Right cardiac atrium (tissue), 5 donors: ENCODE measurements around the gene BTBD2. TPM values are rescaled to one million over a fixed set of nuclear protein-coding genes. Genes with fewer than 3 reads are reported as not detected.

Experiments used
- ATAC-seq, 2 donors: fragments of 200-7000 bp; cut with Tn5 transposase; one replicate each; pipeline versions ENCODE4 v1.8.0 to v1.9.1; 2020; ENCODE audit warnings: moderate library complexity in 2 of 2, mild to moderate bottlenecking in 1 of 2
- DNase-seq, 3 donors: peaks; one replicate each; pipeline ENCODE4 v3.0.0-alpha.2; 2020
- H3K27ac ChIP-seq: one replicate; pipeline ENCODE4 v1.5.1; 2013; ENCODE audit warnings: mild to moderate bottlenecking, low read length, control low read depth, moderate library complexity
- H3K27me3 ChIP-seq: one replicate; pipeline ENCODE4 v1.6.1; 2013; ENCODE audit not compliant: control insufficient read depth, insufficient read depth
- H3K4me1 ChIP-seq: one replicate; pipeline ENCODE4 v1.6.1; 2013; ENCODE audit warnings: low read length; ENCODE audit not compliant: control insufficient read depth, insufficient read depth
- H3K4me3 ChIP-seq: one replicate; pipeline ENCODE4 v1.5.1; 2013; ENCODE audit warnings: low read length, control low read depth
- H3K9me3 ChIP-seq: one replicate; pipeline ENCODE4 v1.6.1; 2013; ENCODE audit warnings: low read length; ENCODE audit not compliant: control insufficient read depth
- WGBS: extraction: QIAGEN DNeasy Blood & Tissue Kit; methylation state at CpG from one replicate; pipeline ENCODE4 v1.1.7; 2013; 5-methylcytosine and 5-hydroxymethylcytosine counted together
- intact Hi-C, 4 donors: fragments of 100-400 bp; cut with DNase I; formaldehyde crosslinking; loops; one replicate each; pipeline versions ENCODE4 v1.11.0 to v1.14.0; 2022 to 2023
- polyA plus RNA-seq: library from polyadenylated mRNA; stranded (reverse); fragments of 200-250 nt; gene quantifications from one replicate; pipeline ENCODE4 v1.2.3, GENCODE V29; 2013
- total RNA-seq, 4 donors: library from RNA; stranded (reverse); fragmentation: NEBNext Ultra II Directional; extraction: Animal tissue kit (Norgen Biotek cat#: 25700); gene quantifications; one replicate each; pipeline ENCODE4 v1.2.1, GENCODE V29; 2021
- donor health status: healthy with polysubstance abuse.
- donor health status: DM: no; HTN: yes; CAD: no.
- donor health status: DM: no; HTN: no; CAD: no.
- donor health status: DM: no; HTN: yes; CAD: no; lungs with severe emphysema.
- donor health status: DM: yes; HTN: yes; CAD: no.

The BTBD2 gene
- total and polyA plus RNA-seq, 5 donors = 39.3 to 68.4 (median 61.5) TPM

GRCh38 chr19:2050349-2050990, 35.0 kb upstream of the BTBD2 start:
- intact Hi-C loops = no loop called here
- Histone ChIP-seq H3K9me3 (no peaks in the 10 kb centered on the region), H3K27ac (peak overlapping the region; percentile 84), H3K27me3 (no peaks in the 10 kb centered on the region), H3K4me3 (peak overlapping the region; percentile 79), H3K4me1 (peaks cover 20% of the 10 kb centered on the region)
- ATAC-seq = peak; percentile 1 to 4
- WGBS = 1% methylated on average over 49 of the region's 49 CpGs
- peak in 2 of 3 donors; percentile 33 to 70 for DNase-seq

- no peaks in the 10 kb centered on the region for H3K9me3 ChIP-seq
- peak overlapping the region; percentile 79 for H3K4me3 ChIP-seq
- H3K27ac ChIP-seq = peak overlapping the region; percentile 84
- no peaks in the 10 kb centered on the region for H3K27me3 ChIP-seq
- under 1% methylated on average over 16 of the region's 16 CpGs for WGBS
- ATAC-seq (peak; percentile 56 to 65), DNase-seq (peak; percentile 76 to 91 (median 89))
- intact Hi-C loops = no loop called here
- H3K4me1 ChIP-seq = peaks cover 20% of the 10 kb centered on the region
These were observed 34.3 kb upstream of the BTBD2 start for GRCh38 chr19:2049741-2050348.

DNA sequence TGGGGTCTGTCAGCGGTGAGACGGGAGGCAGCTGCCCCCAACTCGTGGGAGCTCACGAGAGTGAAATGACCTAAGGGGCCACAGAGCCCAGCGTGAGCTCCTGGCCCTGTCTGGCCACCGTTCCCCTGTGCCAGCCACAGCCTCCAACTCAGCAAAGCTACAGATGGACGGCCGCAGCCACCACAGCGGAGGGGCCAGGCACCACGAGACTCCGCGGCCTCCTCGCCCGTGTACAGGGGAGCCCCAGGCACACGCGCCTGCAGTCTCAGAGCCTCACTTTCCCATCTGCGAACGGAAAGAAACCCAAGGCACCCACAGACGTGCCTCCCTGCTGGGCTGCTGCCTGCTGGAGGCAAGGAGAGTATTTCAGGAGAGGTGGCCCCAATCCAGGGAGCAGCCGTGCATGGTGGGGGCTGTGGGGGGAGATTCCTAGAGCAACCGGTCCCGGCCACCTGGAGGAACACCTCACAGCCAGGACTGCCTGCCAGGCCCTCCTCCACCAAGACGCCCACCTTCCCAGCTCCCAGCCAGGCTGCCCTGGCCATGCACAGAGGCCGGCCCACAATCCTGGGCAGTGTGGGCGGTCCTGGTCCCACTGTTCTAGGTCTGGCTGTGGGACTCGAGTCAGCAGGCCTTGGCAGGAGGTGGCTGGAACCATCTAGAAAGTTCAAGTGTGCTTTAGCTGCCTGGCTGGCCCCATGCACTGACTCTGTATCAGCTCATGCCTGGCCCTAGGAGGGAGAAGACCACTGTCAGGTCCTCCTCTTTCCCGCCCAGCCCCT, 33.6 kb upstream of the BTBD2 start:
- no peaks in the 10 kb centered on the region for H3K27me3 ChIP-seq
- intact Hi-C loops = no loop called here
- peak overlapping the region; percentile 84 for H3K27ac ChIP-seq
- 53% methylated on average over 27 of the region's 27 CpGs for WGBS
- ATAC-seq (peak; percentile 0), DNase-seq (peak in 2 of 3 donors; percentile 74 to 81)
- peaks cover 20% of the 10 kb centered on the region for H3K4me1 ChIP-seq
- H3K4me3 ChIP-seq = peak overlapping the region; percentile 79
- no peaks in the 10 kb centered on the region for H3K9me3 ChIP-seq

GRCh38 chr19:2048104-2048958, 32.8 kb upstream of the BTBD2 start:
- peak in 2 of 3 donors; percentile 58 to 61 for DNase-seq
- intact Hi-C loops = no loop called here
- Histone ChIP-seq H3K27me3 (no peaks in the 10 kb centered on the region), H3K4me1 (peaks cover 20% of the 10 kb centered on the region), H3K4me3 (no peak overlapping the region), H3K9me3 (no peaks in the 10 kb centered on the region), H3K27ac (no peak overlapping the region)
- 72% methylated on average over 17 of the region's 17 CpGs for WGBS
- no peak for ATAC-seq

GRCh38 chr19:2047449-2048103, 32.1 kb upstream of the BTBD2 start:
- peaks cover 24% of the 10 kb centered on the region for H3K4me1 ChIP-seq
- no peaks in the 10 kb centered on the region for H3K9me3 ChIP-seq
- peak; percentile 70 to 80 (median 73) for DNase-seq

GRCh38 chr19:2047076-2047448, 31.5 kb upstream of the BTBD2 start:
- Histone ChIP-seq H3K4me3 (no peak overlapping the region), H3K9me3 (no peaks in the 10 kb centered on the region), H3K27ac (no peak overlapping the region), H3K27me3 (no peaks in the 10 kb centered on the region), H3K4me1 (peaks cover 24% of the 10 kb centered on the region)
- DNase-seq (peak in 1 of 3 donors; percentile 39), ATAC-seq (no peak)
- intact Hi-C loops = no loop called here
- 84% methylated on average over 6 of the region's 6 CpGs for WGBS

More at GRCh38 chr19:2047449-2048103, 32.1 kb upstream of the BTBD2 start:
- intact Hi-C loops = no loop called here
- ATAC-seq = no peak
- Histone ChIP-seq H3K27me3 (no peaks in the 10 kb centered on the region), H3K27ac (no peak overlapping the region), H3K4me3 (no peak overlapping the region)
- WGBS = 77% methylated on average over 22 of the region's 22 CpGs

- ATAC-seq (no peak), DNase-seq (peak in 2 of 3 donors; percentile 52 to 63)
- intact Hi-C loops = no loop called here
- Histone ChIP-seq H3K27me3 (no peaks in the 10 kb centered on the region), H3K9me3 (no peaks in the 10 kb centered on the region), H3K4me1 (peaks cover 24% of the 10 kb centered on the region), H3K4me3 (no peak overlapping the region), H3K27ac (no peak overlapping the region)
- 91% methylated on average over 50 of the region's 50 CpGs for WGBS
These were observed 30.8 kb upstream of the BTBD2 start for GRCh38 chr19:2046046-2046907.

- intact Hi-C loops = no loop called here
- H3K27me3 ChIP-seq = no peaks in the 10 kb centered on the region
- no peaks in the 10 kb centered on the region for H3K9me3 ChIP-seq
- H3K27ac ChIP-seq = peak overlapping the region; percentile 9
- DNase-seq (peak in 2 of 3 donors; percentile 54 to 71), ATAC-seq (no peak)
- H3K4me1 ChIP-seq = peaks cover 24% of the 10 kb centered on the region
- 62% methylated on average over 14 of the region's 14 CpGs for WGBS
- H3K4me3 ChIP-seq = no peak overlapping the region
These were observed 30.1 kb upstream of the BTBD2 start for GRCh38 chr19:2045501-2046045.

- H3K27me3 ChIP-seq = no peaks in the 10 kb centered on the region
- H3K9me3 ChIP-seq = no peaks in the 10 kb centered on the region
- DNase-seq = no peak
- peaks cover 24% of the 10 kb centered on the region for H3K4me1 ChIP-seq
- H3K4me3 ChIP-seq = no peak overlapping the region
- H3K27ac ChIP-seq = no peak overlapping the region
- ATAC-seq = no peak
- intact Hi-C loops = no loop called here
- WGBS = 85% methylated on average over 18 of the region's 18 CpGs
These were observed 29.4 kb upstream of the BTBD2 start for GRCh38 chr19:2044709-2045500.
